ENCODE measurements around the gene FBH1. TPM values are rescaled to one million over a fixed set of nuclear protein-coding genes. Genes with fewer than 3 reads are reported as not detected.

The FBH1 gene
- total RNA-seq, result 63.6 and 78.6 TPM in 2 replicates

GRCh38 chr10:5889624-5890451 lies at the start of gene FBH1, which contains the start of gene ANKRD16:
Gene FBH1, plus strand, starts transcription at chr10:5890243. Its CDS starts 103 bp downstream, at chr10:5890346.
Gene ANKRD16, minus strand, starts transcription at chr10:5889893. Its CDS starts 539 bp downstream, at chr10:5889354.

GRCh38 chr10:5977471-5978229 lies 87.6 kb downstream of the FBH1 start, which contains the start of gene IL15RA:
Gene IL15RA, minus strand, starts transcription at chr10:5977543. Its CDS starts 51 bp downstream, at chr10:5977492.

Other genes with a start within 250 kb of the FBH1 start
- gene ASB13, start 223.6 kb upstream of the FBH1 start, total RNA-seq, result 11.4 and 14.7 TPM in 2 replicates
- 21.4 and 32.1 TPM in 2 replicates for gene TASOR2, start 205.4 kb upstream of the FBH1 start, total RNA-seq
- 273 and 308 TPM in 2 replicates for gene GDI2, start 76.8 kb upstream of the FBH1 start, total RNA-seq
- gene ANKRD16, start 350 bp upstream of the FBH1 start, total RNA-seq, result 3.5 and 6.7 TPM in 2 replicates
- 7.8 and 12.5 TPM in 2 replicates for gene IL15RA, start 87.3 kb downstream of the FBH1 start, total RNA-seq
- gene IL2RA, start 172.1 kb downstream of the FBH1 start, total RNA-seq, result not detected in 2 replicates
- gene RBM17, start 198.8 kb downstream of the FBH1 start, total RNA-seq, result 22.9 and 30.6 TPM in 2 replicates